GM18907 (cell line): ENCODE measurements around the gene RAB7B.
A peak's percentile ranks its signal among the peaks of the same experiment; 100 is the strongest.
"Not testable (repeated sequence)": the region's sequence is repeated elsewhere in the genome, so short reads cannot be mapped to it uniquely, and the experiment has no call there.

Source experiments
- ATAC-seq: cut with Tn5 transposase; IDR thresholded peaks from one replicate; pipeline ENCODE4 v1.9.1; 2021; ENCODE audit warnings: mild to moderate bottlenecking, moderate library complexity; ENCODE audit not compliant: unreplicated experiment

Gene RAB7B

GRCh38 chr1:205998457-205999241, 4.5 kb downstream of the RAB7B start:
- no peak for ATAC-seq

DNA sequence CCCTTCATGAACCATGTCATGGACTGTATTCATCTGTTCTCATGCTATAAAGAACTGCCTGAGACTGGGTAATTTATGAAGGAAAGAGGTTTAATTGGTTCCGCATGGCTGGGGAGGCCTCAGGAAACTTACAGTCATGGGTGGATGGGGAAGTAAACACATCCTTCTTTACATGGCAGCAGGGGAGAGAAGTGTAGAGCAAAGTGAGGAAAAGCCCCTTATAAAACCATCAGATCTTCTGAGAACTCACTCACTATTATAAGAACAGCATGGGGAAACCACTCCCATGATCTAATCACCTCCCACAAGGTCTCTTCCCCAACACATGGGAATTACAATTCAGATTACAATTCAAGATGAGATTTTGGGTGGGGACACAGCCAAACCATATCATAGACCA, 6.6 kb downstream of the RAB7B start:
- not testable (repeated sequence) for ATAC-seq

DNA sequence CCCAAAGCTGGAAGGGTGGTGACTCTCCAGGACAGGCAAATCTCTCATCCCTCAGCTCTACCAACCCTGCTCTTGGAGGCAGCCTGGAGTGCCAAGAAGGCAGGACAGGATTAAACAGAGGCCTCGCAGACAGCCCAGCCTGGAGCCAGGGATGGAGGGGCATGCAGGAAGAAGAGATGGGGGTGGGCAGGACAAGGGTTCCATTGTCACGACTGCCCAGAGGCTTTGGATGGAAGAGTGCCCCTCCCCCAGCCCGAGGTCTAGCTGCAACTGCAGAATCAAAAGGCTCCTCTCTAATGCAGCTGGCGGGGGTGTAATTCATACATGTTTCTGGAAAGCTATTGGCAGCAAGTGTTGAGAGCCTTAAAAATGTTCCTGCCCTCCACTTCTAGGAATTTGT, 8.8 kb downstream of the RAB7B start:
- ATAC-seq: no peak

- no peak for ATAC-seq
Measured at GRCh38 chr1:205993068-205993467, 10.1 kb downstream of the RAB7B start.

DNA sequence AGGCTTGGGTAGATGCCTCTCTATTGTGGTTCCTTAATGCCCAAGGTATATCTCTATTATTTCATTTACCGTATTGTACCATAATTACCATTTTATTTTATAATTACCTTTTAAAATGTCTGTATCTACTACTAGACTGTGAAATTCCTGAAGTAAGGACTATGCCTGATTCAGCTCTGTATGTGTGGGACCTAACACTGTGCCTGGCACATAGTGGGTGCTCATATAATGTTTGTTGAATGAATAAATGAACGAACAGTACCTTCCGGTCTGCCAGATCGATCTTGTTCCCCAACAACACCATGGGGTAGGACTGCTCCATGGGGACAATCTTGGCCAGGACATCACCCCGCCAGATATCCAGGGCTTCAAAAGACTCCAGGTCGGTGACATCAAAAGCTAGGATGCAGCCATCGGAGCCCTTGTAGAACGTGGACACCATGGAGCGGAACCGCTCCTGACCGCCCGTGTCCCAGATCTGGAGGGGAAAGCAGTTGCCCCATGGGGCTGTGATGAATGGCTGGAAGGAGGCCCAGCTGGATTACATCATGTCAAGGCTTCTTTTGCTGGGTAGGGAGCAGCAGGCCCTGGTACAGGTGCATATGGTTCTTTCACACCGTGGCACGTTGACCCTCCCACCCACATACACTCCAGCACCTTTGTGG, 10.8 kb downstream of the RAB7B start:
- no peak for ATAC-seq

GRCh38 chr1:205991237-205991636, 12.0 kb downstream of the RAB7B start:
- no peak for ATAC-seq

- no peak for ATAC-seq
Measured at GRCh38 chr1:205990226-205990625, 13.0 kb downstream of the RAB7B start.

DNA sequence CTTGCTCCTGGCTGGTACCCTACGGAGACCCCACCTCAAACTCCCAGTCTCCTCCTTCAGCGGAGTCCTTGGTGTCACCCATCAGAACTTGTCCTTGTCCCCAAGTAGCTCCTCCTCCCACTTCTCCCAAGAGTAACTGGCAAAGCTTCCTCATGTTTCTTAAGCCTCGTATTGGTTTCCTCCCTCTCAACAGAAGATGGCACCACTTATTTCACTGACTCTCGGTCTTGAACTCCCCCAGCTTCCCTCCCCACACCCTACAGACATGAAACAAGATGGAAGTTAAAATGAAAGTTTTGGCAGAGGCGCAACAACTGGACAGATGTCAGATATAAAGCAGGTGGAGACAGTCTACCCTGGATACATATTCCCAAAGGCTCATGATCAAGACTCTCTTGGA, 13.4 kb downstream of the RAB7B start:
- no peak for ATAC-seq

- ATAC-seq: no peak
Measured at GRCh38 chr1:205988585-205988995, 14.6 kb downstream of the RAB7B start.

- ATAC-seq: no peak
Measured at GRCh38 chr1:205986861-205987260, 16.3 kb downstream of the RAB7B start.

GRCh38 chr1:205986292-205986691, 16.9 kb downstream of the RAB7B start:
- ATAC-seq: no peak

DNA sequence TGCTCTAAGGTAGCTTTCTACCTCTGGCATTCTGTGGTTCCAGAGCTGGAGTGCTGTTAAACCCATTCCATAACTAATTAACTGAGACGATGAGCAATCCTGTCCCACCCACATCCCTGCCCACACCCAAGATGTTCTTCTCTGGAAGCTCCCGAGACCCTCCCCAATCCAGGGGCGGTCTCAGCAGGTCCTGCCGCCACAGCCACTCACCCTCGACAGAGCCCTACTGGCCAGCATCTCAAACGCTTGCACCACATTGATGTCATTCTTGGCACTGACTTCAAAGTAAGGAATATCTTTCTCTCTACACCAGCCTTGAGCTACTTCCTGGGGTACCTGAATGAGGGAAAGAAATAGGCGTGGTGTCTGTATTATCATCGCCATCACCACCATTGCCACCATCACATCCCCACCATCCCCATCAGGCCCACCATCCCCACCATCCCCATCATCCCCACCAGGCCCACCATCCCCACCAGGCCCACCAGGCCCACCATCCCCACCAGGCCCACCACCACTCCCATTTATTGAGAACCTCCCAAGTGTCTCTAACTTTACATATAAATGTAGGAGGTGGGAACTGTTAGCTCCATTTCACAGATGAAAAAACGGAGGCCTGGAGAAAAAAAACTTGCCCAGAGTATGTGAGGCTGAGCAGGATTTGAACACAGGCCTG, 17.7 kb downstream of the RAB7B start:
- no peak for ATAC-seq

DNA sequence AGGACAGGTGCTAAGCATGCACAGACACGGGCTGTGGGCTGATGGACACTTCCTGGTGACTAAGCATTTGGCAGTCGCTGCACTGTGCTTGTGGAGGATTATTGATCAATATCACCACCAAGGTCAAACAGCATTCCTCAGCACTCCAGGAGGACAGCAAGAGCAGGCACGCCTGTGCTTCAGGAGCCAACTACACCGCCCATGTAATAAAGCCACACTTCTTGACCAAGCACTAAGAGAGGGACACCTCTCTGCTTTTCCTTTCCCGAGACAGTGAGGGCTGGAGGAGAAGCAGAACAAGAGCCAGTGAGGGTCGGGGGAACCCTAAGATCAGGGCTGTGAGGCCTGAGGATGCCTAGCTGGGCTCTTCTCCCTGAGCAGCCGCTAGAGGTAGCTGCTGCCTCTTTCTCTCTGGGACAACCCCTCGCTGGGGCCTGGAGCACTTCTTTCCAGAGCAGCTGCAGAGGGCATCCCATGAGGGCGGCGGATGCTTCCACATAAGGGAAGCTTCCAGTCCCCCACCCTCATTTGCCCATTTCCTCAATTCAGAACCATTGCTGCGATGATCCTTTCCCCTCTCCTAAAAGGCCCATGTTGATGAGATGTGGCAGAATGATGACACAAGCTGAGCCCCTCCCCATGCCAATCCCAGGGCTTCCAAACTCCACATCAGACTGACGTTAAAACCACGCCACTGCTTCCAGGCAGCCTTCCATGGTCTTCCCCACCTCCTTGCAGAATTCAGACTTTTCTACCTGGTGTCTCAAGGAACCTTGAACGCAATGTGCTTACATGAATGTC, 19.1 kb downstream of the RAB7B start:
- ATAC-seq: no peak

DNA sequence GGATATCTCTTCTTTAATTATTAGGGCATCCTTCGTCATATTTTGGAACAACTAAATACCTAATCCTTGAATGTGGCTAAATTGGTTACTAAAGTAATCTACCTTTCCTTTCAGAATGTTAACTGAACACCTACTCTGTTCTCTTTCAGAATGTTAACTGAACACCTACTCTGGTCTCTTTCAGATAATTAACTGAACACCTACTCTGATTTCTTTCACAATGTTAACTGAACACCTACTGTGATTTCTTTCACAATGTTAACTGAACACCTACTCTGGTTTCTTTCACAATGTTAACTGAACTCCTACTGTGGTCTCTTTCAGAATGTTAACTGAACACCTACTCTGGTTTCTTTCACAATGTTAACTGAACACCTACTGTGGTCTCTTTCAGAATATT, 21.9 kb downstream of the RAB7B start:
- no peak for ATAC-seq

GRCh38 chr1:205980237-205980870, 22.8 kb downstream of the RAB7B start:
- ATAC-seq: no peak

GRCh38 chr1:205979301-205979700, 23.9 kb downstream of the RAB7B start:
- ATAC-seq: no peak

GRCh38 chr1:205978676-205979075, 24.5 kb downstream of the RAB7B start:
- ATAC-seq: no peak

DNA sequence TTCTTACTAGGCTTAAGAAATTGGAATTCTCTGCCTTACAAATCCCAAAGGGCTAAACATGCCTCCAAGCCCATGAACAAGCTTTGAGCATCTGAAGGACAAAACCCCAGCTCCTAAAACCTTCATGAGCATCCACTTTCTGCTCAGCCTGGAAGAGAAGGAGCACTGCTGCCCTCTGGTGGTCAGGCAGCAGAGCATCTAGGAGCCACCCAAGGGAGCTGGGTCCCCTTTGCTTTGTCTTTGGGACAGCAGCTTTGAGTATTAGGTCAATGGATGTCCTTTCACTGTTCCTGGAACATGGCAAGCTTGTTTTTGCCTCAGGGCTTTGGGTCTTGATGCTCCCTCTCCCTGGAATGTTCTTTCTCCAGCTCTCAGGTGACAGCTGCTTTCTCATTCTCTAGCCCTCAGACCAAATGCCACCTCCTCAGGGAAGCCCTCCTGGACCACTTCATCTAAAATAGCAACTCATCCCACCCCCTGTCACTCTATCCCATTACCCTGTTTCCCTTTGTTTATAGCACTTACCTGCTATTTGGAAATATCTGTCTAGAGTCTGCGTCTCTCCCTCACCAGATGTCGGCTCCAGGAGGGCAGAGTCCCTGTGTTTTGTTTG, 25.7 kb downstream of the RAB7B start:
- ATAC-seq: peak; percentile 67

DNA sequence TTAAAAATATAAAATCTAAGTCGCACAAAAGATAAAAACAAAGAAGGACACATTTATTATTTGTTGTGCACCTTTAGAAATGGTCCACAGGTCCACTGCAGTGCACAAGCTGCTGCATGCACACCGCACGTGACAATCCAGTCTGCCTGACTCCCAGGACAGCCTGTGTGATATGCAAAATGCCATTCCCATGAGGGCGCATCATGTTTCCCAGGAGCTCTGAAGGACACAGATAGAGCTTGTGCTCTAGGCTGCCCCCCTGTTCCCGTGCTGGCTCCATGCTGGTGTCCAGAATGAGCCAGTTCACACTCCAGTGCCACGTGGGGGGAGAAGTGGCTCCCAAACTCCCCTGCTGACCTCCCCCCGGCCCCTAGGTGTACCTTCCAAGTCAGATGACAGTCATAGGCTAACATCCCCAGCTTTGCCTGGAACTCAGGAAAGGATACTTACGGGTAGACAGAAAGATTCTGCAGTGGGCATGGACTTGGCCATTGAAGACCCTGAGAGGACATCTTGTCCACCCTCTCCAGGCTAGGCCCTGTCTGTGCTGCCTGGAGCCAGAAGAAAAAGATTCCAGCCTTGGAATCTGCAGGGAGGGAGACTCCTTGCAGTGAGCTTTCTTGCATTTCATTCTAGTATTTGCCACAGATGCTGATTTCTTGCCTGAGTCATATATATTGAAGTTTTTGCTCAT, 26.3 kb downstream of the RAB7B start:
- no peak for ATAC-seq

DNA sequence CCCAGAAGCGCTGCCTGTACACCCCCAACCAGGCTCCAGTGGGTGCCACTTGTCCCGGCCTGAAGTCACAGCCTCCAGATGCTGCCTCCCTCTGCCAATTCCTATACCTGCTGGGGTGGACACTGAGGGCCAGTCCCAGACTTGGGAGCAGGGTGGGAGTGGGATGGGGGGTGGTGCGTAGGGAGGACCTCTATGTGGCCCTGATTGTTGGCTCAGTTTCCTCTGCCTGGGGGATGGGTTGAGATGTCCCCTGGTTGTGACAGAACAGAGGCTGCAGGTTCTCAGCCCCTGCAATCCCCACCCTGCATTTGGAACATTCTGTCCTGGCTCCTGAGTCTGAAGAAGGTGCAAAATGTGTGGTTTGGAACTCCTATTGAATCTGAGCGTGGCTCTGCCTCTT, 27.2 kb downstream of the RAB7B start:
- ATAC-seq: no peak
